K562 (cell line): ENCODE data around the gene WDR81.

Source experiments
- CREM ChIP-seq: IDR thresholded peaks from 2 replicates; pipeline ENCODE4 v1.6.1; 2014; ENCODE audit warnings: antibody characterized with exemption, low read depth
- CTCF ChIP-seq, 3 experiments: IDR thresholded peaks in 2 of 3; conservative IDR thresholded peaks in 1 of 3; 2 replicates each; pipeline ENCODE4 v1.5.1; 2011 to 2012; ENCODE audit warnings: low read length in 3 of 3, mild to moderate bottlenecking in 3 of 3, control low read depth in 2 of 3, improper control_type of control experiment in 1 of 3, inconsistent platforms in 1 of 3, low read depth in 1 of 3, mixed read lengths in 1 of 3, moderate library complexity in 1 of 3; ENCODE audit not compliant: insufficient read depth in 2 of 3
- FOS ChIP-seq: IDR thresholded peaks from 3 replicates; pipeline ENCODE4 v1.6.1; 2011; ENCODE audit not compliant: insufficient read length; ENCODE audit errors: extremely low read depth
- GABPA ChIP-seq: fragments of 200-800 bp; sonication (Bioruptor generic); conservative IDR thresholded peaks from 2 replicates; pipeline ENCODE4 v1.6.1; 2016; ENCODE audit warnings: low read depth, missing genetic modification characterization, missing compliant biosample characterization
- GMEB1 ChIP-seq: fragments of 250-450 bp; sonication (Bioruptor Pico); IDR thresholded peaks from 2 replicates; pipeline ENCODE4 v1.4.0; 2020; ENCODE audit warnings: mild to moderate bottlenecking
- GTF2E2 ChIP-seq: fragments of 200-800 bp; sonication (Bioruptor generic); IDR thresholded peaks from 2 replicates; pipeline ENCODE4 v1.6.1; 2016; ENCODE audit warnings: missing genetic modification characterization, missing compliant biosample characterization
- KLF10 ChIP-seq: fragments of 250-450 bp; sonication (Bioruptor Pico); IDR thresholded peaks from 2 replicates; pipeline ENCODE4 v1.6.1; 2021; ENCODE audit warnings: matching md5 sums
- MYC ChIP-seq, 2 experiments: fragments of 250-450 bp in 1 of 2; sonication (Bioruptor Pico) in 1 of 2; IDR thresholded peaks; 2 replicates each; pipeline versions ENCODE4 v1.5.1 to v1.6.1; 2012 to 2021; ENCODE audit warnings: low read depth in 2 of 2, borderline replicate concordance in 1 of 2, improper control_type of control experiment in 1 of 2, low read length in 1 of 2, mild to moderate bottlenecking in 1 of 2, moderate library complexity in 1 of 2
- NRF1 ChIP-seq, 2 experiments: fragments of 450-650 bp; IDR thresholded peaks in 1 of 2; conservative IDR thresholded peaks in 1 of 2; 2 replicates each; pipeline ENCODE4 v1.6.1; 2014; ENCODE audit warnings: mild to moderate bottlenecking in 2 of 2
- SIN3A ChIP-seq, 2 experiments: fragments of 150-350 bp in 1 of 2; IDR thresholded peaks; 2 replicates each; pipeline ENCODE4 v1.6.1; 2011 to 2016; ENCODE audit warnings: borderline replicate concordance in 2 of 2, low read depth in 2 of 2, low read length in 2 of 2, mild to moderate bottlenecking in 2 of 2, moderate library complexity in 2 of 2; ENCODE audit not compliant: control insufficient read depth in 1 of 2
- TF ChIP-seq, protein P1 (sequence below): fragments of 450-650 bp; IDR thresholded peaks from 2 replicates; pipeline ENCODE4 v1.6.1; 2016; ENCODE audit warnings: borderline replicate concordance
- TF ChIP-seq, protein P2 (sequence below), 2 experiments: fragments of 200-800 bp in 1 of 2; sonication (Bioruptor generic) in 1 of 2; sonication (generic) in 1 of 2; formaldehyde crosslinking in 1 of 2; IDR thresholded peaks in 1 of 2; conservative IDR thresholded peaks in 1 of 2; 2 replicates each; pipeline versions ENCODE4 v1.5.0 to v1.6.1; 2016 to 2020; ENCODE audit warnings: missing compliant biosample characterization in 1 of 2, missing genetic modification characterization in 1 of 2, missing genetic modification reagents in 1 of 2

DNA sequence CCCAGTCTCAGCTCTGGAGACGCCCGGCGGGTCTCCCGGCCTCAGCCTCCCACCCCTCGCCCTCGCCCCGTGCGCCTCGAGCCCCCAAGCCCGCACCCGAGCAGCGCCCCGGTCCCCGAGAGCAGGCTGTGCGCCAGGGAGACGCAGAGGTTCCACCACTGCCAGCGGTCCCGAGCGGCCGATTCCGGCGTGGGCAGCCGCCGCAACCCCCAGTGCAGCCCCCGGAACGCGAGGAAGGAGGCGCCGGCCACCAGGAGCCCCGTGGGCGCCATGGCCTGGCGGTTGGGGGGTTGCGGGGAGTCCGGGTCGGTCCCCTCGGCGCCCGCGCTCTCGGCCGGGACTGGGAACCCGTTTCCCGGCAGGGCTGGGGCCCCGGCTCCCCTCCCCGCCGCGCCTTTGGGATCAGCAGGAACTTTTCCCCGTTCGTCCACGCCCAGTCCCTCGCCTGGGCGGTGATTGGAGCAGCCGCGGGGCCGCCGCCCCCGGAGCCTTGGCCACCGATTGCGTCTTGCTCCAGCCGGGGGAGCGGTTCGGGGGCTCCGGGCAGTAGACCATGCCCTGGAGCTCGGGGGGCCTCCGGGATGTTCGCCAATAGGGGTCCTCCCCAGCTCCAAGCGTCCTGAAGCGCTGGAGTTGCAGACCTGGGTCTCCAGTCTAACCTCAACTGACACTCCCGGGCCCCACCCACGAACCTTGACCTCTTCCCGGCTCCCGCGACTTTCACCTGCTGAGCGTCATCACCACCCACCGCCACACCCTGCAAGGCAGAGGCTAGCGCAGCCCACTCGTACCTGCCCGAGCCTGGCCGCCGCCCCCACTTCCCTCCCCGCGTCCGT is 14.3 kb upstream of the WDR81 start, which contains the start of gene TLCD2:
- TF ChIP-seq GTF2E2 (tag) (no peak; the same call in 1 of the 2 replicates), NRF1 (conservative IDR thresholded peaks at IDR 0.05 in 1 of 2, IDR thresholded peaks at IDR 0.05 in 1 of 2) (peak; percentile 50 to 61), FOS (no peak), CTCF (IDR thresholded peaks at IDR 0.05 in 2 of 3, conservative IDR thresholded peaks at IDR 0.05 in 1 of 3; ENCODE audit: insufficient read depth in 2 of 3, low read depth in 1 of 3, low read length in 3 of 3) (no peak), GABPA (tag) (no peak), SIN3A (IDR thresholded peaks at IDR 0.05; ENCODE audit: borderline replicate concordance in 2 of 2, control insufficient read depth in 1 of 2, low read depth in 2 of 2, low read length in 2 of 2) (peak in 1 of 2 experiments; percentile 12; a peak in 1 of 4 replicates), MYC (IDR thresholded peaks at IDR 0.05; ENCODE audit: low read depth, low read length) (no peak), MYC (CRISPR knock-in tag; IDR thresholded peaks at IDR 0.05; ENCODE audit: borderline replicate concordance, low read depth) (no peak), CREM (peak; percentile 49), GMEB1 (no peak), KLF10 (CRISPR knock-in tag) (no peak)
- TF ChIP-seq, protein P1, sequence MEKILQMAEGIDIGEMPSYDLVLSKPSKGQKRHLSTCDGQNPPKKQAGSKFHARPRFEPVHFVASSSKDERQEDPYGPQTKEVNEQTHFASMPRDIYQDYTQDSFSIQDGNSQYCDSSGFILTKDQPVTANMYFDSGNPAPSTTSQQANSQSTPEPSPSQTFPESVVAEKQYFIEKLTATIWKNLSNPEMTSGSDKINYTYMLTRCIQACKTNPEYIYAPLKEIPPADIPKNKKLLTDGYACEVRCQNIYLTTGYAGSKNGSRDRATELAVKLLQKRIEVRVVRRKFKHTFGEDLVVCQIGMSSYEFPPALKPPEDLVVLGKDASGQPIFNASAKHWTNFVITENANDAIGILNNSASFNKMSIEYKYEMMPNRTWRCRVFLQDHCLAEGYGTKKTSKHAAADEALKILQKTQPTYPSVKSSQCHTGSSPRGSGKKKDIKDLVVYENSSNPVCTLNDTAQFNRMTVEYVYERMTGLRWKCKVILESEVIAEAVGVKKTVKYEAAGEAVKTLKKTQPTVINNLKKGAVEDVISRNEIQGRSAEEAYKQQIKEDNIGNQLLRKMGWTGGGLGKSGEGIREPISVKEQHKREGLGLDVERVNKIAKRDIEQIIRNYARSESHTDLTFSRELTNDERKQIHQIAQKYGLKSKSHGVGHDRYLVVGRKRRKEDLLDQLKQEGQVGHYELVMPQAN, result no peak
- TF ChIP-seq, protein P2, sequence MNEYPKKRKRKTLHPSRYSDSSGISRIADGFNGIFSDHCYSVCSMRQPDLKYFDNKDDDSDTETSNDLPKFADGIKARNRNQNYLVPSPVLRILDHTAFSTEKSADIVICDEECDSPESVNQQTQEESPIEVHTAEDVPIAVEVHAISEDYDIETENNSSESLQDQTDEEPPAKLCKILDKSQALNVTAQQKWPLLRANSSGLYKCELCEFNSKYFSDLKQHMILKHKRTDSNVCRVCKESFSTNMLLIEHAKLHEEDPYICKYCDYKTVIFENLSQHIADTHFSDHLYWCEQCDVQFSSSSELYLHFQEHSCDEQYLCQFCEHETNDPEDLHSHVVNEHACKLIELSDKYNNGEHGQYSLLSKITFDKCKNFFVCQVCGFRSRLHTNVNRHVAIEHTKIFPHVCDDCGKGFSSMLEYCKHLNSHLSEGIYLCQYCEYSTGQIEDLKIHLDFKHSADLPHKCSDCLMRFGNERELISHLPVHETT (CRISPR knock-in tag; conservative IDR thresholded peaks at IDR 0.05 in 1 of 2, IDR thresholded peaks at IDR 0.05 in 1 of 2), result no peak
